ENCODE results near the gene MRM1.

- no peak for TF ChIP-seq CTCF (conservative IDR thresholded peaks at IDR 0.05)
- no peak for TF ChIP-seq ZFX (IDR thresholded peaks at IDR 0.05)
These were observed 28.7 kb downstream of the MRM1 start for GRCh38 chr17:36629970-36630502.
